Activated CD8-positive, alpha-beta memory T cell treated with anti-CD3 and anti-CD28 coated beads for 36 hours (primary cell): ENCODE results near the gene CHSY1. TPM values are rescaled to one million over a fixed set of nuclear protein-coding genes. Genes with fewer than 3 reads are reported as not detected.

Source experiments
- CTCF ChIA-PET: fragments of 350-600 bp; sonication (Branson Sonifier 250); formaldehyde crosslinking; loops from one replicate; lab custom pipeline; 2021; ENCODE audit warnings: antibody characterized with exemption; lab: Charles Lee
- POLR2A ChIA-PET: fragments of 350-600 bp; sonication (Branson Sonifier 250); formaldehyde crosslinking; loops from one replicate; lab custom pipeline; 2021; ENCODE audit warnings: antibody characterized with exemption; lab: Charles Lee
- total RNA-seq, 2 experiments: library from RNA; stranded (reverse); gene quantifications; one replicate each; pipeline ENCODE4 v1.2.3, GENCODE V29; 2021

Gene CHSY1
- total RNA-seq, 2 experiments from 2014 or later: 52.0 to 52.2 TPM

- POLR2A ChIA-PET: interaction anchor here (0.6 kb wide), 1 partner anchor 126 kb away, joined by 3 read pairs; the partner anchor contains the start of gene CHSY1
- CTCF ChIA-PET: interaction anchor here (1.7 kb wide), 1 partner anchor 79 kb away, joined by 8 read pairs; no protein-coding TSS in a partner anchor
These were observed 125.9 kb downstream of the CHSY1 start for GRCh38 chr15:101125881-101126428.

Other genes with a start within 250 kb of the CHSY1 start
- 10 to 100 TPM; 41.2 to 41.4 TPM for gene SELENOS, start 25.4 kb upstream of the CHSY1 start, total RNA-seq
- 100 to 1,000 TPM; 233 to 237 TPM for gene SNRPA1, start 43.2 kb upstream of the CHSY1 start, total RNA-seq
- gene PCSK6, start 237.7 kb upstream of the CHSY1 start, total RNA-seq: 1 to 10 TPM; 1.1 to 1.3 TPM